SU-DHL-6 (cell line): ENCODE data around the gene YBX3.

ENCODE experiments used
- H2AFZ ChIP-seq: fragments of 200-600 bp; sonication (generic); 2 replicates; pipeline ENCODE4 v1.6.1; 2014; ENCODE audit warnings: low read depth, mild to moderate bottlenecking, moderate library complexity, mixed read lengths, antibody characterized with exemption, low read length; ENCODE audit not compliant: severe bottlenecking
- H3F3A ChIP-seq: fragments of 200-600 bp; shearing (Covaris generic); 2 replicates; pipeline ENCODE4 v1.6.0; 2016; ENCODE audit warnings: antibody characterized with exemption, mild to moderate bottlenecking; ENCODE audit not compliant: insufficient read depth
- H3K27ac ChIP-seq: fragments of 200-600 bp; sonication (generic); 2 replicates; pipeline ENCODE4 v1.5.1; 2016; ENCODE audit warnings: low read depth, mild to moderate bottlenecking, low read length, moderate library complexity, mixed read lengths
- H3K27me3 ChIP-seq: fragments of 200-600 bp; sonication (generic), shearing (Covaris generic); 2 replicates; pipeline ENCODE4 v1.6.0; 2014; ENCODE audit warnings: mild to moderate bottlenecking, low read length
- H3K36me3 ChIP-seq: fragments of 200-600 bp; sonication (generic); 2 replicates; pipeline ENCODE4 v1.6.1; 2014; ENCODE audit warnings: mild to moderate bottlenecking, low read length, mixed read lengths
- H3K4me2 ChIP-seq: fragments of 300-600, 200-600 bp; shearing (Covaris generic), sonication (generic); 2 replicates; pipeline ENCODE4 v1.6.0; 2014; ENCODE audit warnings: low read length, low read depth, mild to moderate bottlenecking; ENCODE audit not compliant: poor library complexity, severe bottlenecking
- H3K4me3 ChIP-seq: fragments of 200-600 bp; sonication (generic); 2 replicates; pipeline ENCODE4 v1.5.1; 2014; ENCODE audit warnings: antibody characterized with exemption, low read length, mild to moderate bottlenecking, mixed read lengths; ENCODE audit not compliant: insufficient read depth, poor library complexity, severe bottlenecking
- H3K79me2 ChIP-seq: fragments of 200-600 bp; sonication (generic); 2 replicates; pipeline ENCODE4 v1.6.1; 2014; ENCODE audit warnings: mild to moderate bottlenecking, low read length, moderate library complexity; ENCODE audit not compliant: insufficient read depth
- H3K9ac ChIP-seq: fragments of 200-600 bp; sonication (generic); 2 replicates; pipeline ENCODE4 v1.7.0; 2014; ENCODE audit warnings: mild to moderate bottlenecking, low read length
- H3K9me2 ChIP-seq: fragments of 200-600 bp; sonication (generic); replicated peaks from 2 replicates; pipeline ENCODE4 v1.6.1; 2014; ENCODE audit warnings: low read length; ENCODE audit not compliant: insufficient read depth
- H3K9me3 ChIP-seq: fragments of 200-600 bp; sonication (generic); 2 replicates; pipeline ENCODE4 v1.6.1; 2014; ENCODE audit warnings: low read length, mixed read lengths; ENCODE audit not compliant: insufficient read depth
- H4K20me1 ChIP-seq: fragments of 200-600 bp; sonication (generic); 2 replicates; pipeline ENCODE4 v1.6.1; 2014; ENCODE audit warnings: low read depth, mild to moderate bottlenecking, antibody characterized with exemption, low read length, moderate library complexity, mixed read lengths
- EZH2phosphoT487 ChIP-seq: fragments of 200-600 bp; sonication (generic), shearing (Covaris generic); conservative IDR thresholded peaks from 2 replicates; pipeline ENCODE4 v1.6.1; 2018; ENCODE audit warnings: mild to moderate bottlenecking, antibody characterized with exemption, low read length, moderate library complexity, mixed read lengths
- TF ChIP-seq, protein P1 (sequence below): fragments of 200-600 bp; sonication (generic); IDR thresholded peaks from one replicate; pipeline ENCODE4 v1.5.1; 2017; ENCODE audit warnings: antibody characterized with exemption, mild to moderate bottlenecking, low read length, moderate library complexity; ENCODE audit not compliant: insufficient read depth, poor library complexity, severe bottlenecking

The YBX3 gene

DNA sequence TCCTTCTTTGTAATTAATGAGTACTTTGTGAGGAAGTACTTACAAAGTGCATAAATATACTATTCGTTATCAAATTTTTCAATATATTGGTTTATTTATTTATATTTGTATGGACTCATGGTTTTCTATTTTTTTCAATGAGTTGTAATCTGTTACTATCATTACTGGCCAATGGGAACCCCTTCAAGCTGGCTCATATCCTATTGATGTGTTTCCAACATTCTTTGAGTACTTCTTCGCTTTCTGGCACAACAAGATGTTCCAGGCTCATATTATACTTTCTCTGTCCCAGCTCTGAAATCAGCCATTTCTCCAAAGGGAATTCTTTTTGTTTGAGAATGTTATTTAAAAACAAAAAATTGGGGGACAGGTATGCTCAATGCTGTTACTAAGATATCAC lies 17.5 kb downstream of the YBX3 start:
- H3F3A ChIP-seq: no peaks in the 10 kb centered on the region
- no peaks in the 10 kb centered on the region for H3K79me2 ChIP-seq
- no peak overlapping the region for H3K4me2 ChIP-seq
- no peaks in the 10 kb centered on the region for H3K9me2 ChIP-seq
- H3K4me3 ChIP-seq: no peak overlapping the region
- TF ChIP-seq, protein P1, sequence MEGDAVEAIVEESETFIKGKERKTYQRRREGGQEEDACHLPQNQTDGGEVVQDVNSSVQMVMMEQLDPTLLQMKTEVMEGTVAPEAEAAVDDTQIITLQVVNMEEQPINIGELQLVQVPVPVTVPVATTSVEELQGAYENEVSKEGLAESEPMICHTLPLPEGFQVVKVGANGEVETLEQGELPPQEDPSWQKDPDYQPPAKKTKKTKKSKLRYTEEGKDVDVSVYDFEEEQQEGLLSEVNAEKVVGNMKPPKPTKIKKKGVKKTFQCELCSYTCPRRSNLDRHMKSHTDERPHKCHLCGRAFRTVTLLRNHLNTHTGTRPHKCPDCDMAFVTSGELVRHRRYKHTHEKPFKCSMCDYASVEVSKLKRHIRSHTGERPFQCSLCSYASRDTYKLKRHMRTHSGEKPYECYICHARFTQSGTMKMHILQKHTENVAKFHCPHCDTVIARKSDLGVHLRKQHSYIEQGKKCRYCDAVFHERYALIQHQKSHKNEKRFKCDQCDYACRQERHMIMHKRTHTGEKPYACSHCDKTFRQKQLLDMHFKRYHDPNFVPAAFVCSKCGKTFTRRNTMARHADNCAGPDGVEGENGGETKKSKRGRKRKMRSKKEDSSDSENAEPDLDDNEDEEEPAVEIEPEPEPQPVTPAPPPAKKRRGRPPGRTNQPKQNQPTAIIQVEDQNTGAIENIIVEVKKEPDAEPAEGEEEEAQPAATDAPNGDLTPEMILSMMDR: no peak
- TF ChIP-seq EZH2phosphoT487: no peak
- no peaks in the 10 kb centered on the region for H3K36me3 ChIP-seq
- H3K27me3 ChIP-seq: no peaks in the 10 kb centered on the region
- no peak overlapping the region for H3K27ac ChIP-seq
- no peaks in the 10 kb centered on the region for H4K20me1 ChIP-seq
- no peaks in the 10 kb centered on the region for H3K9me3 ChIP-seq
- H2AFZ ChIP-seq: no peak overlapping the region
- H3K9ac ChIP-seq: no peak overlapping the region

DNA sequence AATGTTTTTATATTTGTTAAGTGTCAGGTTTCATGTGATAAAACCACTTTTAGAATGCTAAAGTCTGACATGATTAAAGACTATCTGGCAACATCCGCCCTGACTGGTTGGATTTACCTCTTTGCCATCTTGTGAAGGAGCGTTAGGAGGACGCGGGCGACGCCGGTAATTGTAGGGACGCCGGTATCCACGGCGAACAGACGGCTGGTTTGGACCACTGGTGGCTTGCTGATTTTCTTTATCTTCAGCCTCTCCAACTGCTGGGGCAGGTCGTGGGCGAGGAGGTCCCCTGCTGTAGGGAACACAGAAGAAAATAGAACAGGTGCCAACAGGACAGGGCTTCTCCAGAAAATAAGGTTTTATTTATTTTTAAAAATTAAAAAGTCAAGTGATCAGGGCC lies 21.3 kb downstream of the YBX3 start:
- H3K36me3 ChIP-seq: no peaks in the 10 kb centered on the region

DNA sequence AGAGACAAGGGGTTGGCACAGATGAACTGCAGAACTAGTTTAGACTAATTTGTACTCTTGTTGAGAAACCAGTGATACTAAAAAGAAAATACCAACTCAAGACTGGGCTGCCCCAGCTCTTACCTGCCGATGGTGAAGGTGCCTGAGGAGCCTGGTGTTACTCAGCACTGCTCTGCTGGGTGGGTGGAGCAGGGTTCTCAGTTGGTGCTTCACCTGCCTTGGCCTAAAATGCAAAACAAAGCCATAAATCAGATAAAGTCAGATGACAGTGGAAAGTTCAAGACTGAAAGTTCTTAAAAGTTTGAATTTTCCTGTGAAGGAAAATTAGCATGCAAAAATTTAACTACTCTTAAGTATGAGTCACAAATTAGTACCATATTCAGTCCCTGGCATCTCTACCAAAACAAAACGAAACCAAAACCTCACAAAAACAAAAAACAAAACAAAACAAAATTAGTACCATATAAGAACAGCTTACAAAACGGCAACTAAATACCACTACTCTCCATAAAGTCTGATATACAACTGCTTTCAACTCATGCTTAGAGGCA lies 21.9 kb downstream of the YBX3 start:
- TF ChIP-seq EZH2phosphoT487: no peak
- TF ChIP-seq, protein P1: no peak
- H3K9ac ChIP-seq: no peak overlapping the region
- H3K27ac ChIP-seq: no peak overlapping the region
- no peaks in the 10 kb centered on the region for H3K27me3 ChIP-seq
- no peaks in the 10 kb centered on the region for H3K9me2 ChIP-seq
- H3K36me3 ChIP-seq: no peaks in the 10 kb centered on the region
- no peaks in the 10 kb centered on the region for H3K79me2 ChIP-seq
- H3K4me3 ChIP-seq: no peak overlapping the region
- H3K4me2 ChIP-seq: no peak overlapping the region
- no peaks in the 10 kb centered on the region for H4K20me1 ChIP-seq
- H2AFZ ChIP-seq: no peak overlapping the region
- no peaks in the 10 kb centered on the region for H3K9me3 ChIP-seq
- H3F3A ChIP-seq: no peaks in the 10 kb centered on the region

More for the DNA sequence above, 21.3 kb downstream of the YBX3 start:
- Histone ChIP-seq H3K27ac (no peak overlapping the region), H3K4me2 (no peak overlapping the region), H3K9me2 (no peaks in the 10 kb centered on the region), H3K79me2 (no peaks in the 10 kb centered on the region), H3K9me3 (no peaks in the 10 kb centered on the region), H3K27me3 (no peaks in the 10 kb centered on the region), H3F3A (no peaks in the 10 kb centered on the region), H3K9ac (no peak overlapping the region), H4K20me1 (no peaks in the 10 kb centered on the region), H2AFZ (no peak overlapping the region), H3K4me3 (no peak overlapping the region)
- TF ChIP-seq EZH2phosphoT487: no peak
- TF ChIP-seq, protein P1: no peak

DNA sequence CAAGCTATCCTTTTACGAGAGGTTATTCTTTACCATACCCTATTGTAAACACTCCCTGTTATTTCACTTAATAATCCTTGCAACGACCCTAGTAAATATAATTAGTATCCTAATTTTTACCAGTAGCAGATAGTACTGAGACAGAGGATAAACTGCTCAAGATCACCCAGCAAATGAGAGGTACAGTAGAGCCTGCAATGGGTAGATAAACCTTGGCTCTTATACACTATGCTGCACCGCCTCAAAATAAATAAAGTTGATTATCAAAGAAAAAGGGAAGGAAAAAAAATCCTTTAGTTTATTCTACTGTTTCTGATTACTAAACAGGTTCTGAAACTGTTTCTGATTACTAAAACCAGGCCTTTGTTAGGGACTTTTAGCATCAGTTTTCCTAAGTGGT lies 22.5 kb downstream of the YBX3 start:
- TF ChIP-seq, protein P1: no peak
- Histone ChIP-seq H3K9ac (no peak overlapping the region), H3K4me2 (no peak overlapping the region), H2AFZ (no peak overlapping the region), H3K4me3 (no peak overlapping the region), H3K79me2 (no peaks in the 10 kb centered on the region), H3K9me2 (no peaks in the 10 kb centered on the region), H3K27ac (no peak overlapping the region), H3F3A (no peaks in the 10 kb centered on the region), H3K9me3 (no peaks in the 10 kb centered on the region), H4K20me1 (no peaks in the 10 kb centered on the region), H3K27me3 (no peaks in the 10 kb centered on the region), H3K36me3 (no peaks in the 10 kb centered on the region)
